Peyer's patch (tissue), 4 donors: Measurements from ENCODE around the gene NMT1. TPM values are rescaled to one million over a fixed set of nuclear protein-coding genes. Genes with fewer than 3 reads are reported as not detected.

ENCODE experiments used
- DNase-seq, 3 donors: peaks; one replicate each; pipeline ENCODE4 v3.0.0-alpha.2; 2017 to 2019
- H3K27ac ChIP-seq, 4 donors: fragments of 200-600 bp; sonication (generic); one replicate each; pipeline ENCODE4 v1.5.1; 2016 to 2019
- H3K27me3 ChIP-seq, 2 donors: fragments of 200-600 bp; sonication (generic); one replicate each; pipeline ENCODE4 v1.5.1; 2019
- H3K36me3 ChIP-seq, 3 donors: fragments of 200-600 bp; sonication (generic); one replicate each; pipeline ENCODE4 v1.5.1; 2016 to 2019
- H3K4me1 ChIP-seq, 4 donors: fragments of 200-600 bp; sonication (generic); one replicate each; pipeline ENCODE4 v1.5.1; 2016 to 2019
- H3K4me3 ChIP-seq, 4 donors: fragments of 200-600 bp; sonication (generic); 1 replicate in 3 of 4; 2 replicates in 1 of 4; pipeline ENCODE4 v1.5.1; 2016 to 2019; ENCODE audit warnings: mild to moderate bottlenecking in 1 of 4
- H3K9me3 ChIP-seq, 4 donors: fragments of 200-600 bp; sonication (generic); one replicate each; pipeline ENCODE4 v1.5.1; 2016 to 2019; ENCODE audit warnings: mild to moderate bottlenecking in 1 of 4
- POLR2A ChIP-seq, 2 donors: fragments of 450-650 bp; IDR thresholded peaks; one replicate each; pipeline ENCODE4 v1.5.1; 2017; ENCODE audit warnings: antibody characterized with exemption in 2 of 2, mild to moderate bottlenecking in 2 of 2, moderate library complexity in 2 of 2
- total RNA-seq, 4 donors: library from RNA; depleted of rRNA; stranded (reverse); fragments of >200 nt; gene quantifications; one replicate each; pipeline ENCODE4 v1.1.0, GENCODE V29; 2016
- TF ChIP-seq, protein P1 (sequence below), 6 experiments: fragments of 450-650 bp in 4 of 6; fragments of 200-600 bp in 2 of 6; sonication (generic) in 1 of 6; IDR thresholded peaks; one replicate each; pipeline ENCODE4 v1.5.1; 2017 to 2019; ENCODE audit warnings: antibody characterized with exemption in 6 of 6, mild to moderate bottlenecking in 3 of 6, moderate library complexity in 1 of 6

Gene NMT1
- total RNA-seq, 4 donors from 2014 or later: 60.9 to 111 (median 77.1) TPM

- no peaks in the 10 kb centered on the region for H3K36me3 ChIP-seq
- TF ChIP-seq, protein P1, sequence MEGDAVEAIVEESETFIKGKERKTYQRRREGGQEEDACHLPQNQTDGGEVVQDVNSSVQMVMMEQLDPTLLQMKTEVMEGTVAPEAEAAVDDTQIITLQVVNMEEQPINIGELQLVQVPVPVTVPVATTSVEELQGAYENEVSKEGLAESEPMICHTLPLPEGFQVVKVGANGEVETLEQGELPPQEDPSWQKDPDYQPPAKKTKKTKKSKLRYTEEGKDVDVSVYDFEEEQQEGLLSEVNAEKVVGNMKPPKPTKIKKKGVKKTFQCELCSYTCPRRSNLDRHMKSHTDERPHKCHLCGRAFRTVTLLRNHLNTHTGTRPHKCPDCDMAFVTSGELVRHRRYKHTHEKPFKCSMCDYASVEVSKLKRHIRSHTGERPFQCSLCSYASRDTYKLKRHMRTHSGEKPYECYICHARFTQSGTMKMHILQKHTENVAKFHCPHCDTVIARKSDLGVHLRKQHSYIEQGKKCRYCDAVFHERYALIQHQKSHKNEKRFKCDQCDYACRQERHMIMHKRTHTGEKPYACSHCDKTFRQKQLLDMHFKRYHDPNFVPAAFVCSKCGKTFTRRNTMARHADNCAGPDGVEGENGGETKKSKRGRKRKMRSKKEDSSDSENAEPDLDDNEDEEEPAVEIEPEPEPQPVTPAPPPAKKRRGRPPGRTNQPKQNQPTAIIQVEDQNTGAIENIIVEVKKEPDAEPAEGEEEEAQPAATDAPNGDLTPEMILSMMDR (IDR thresholded peaks at IDR 0.05): peak in 1 of 6 experiments; percentile 11
- TF ChIP-seq POLR2A (IDR thresholded peaks at IDR 0.05): peak in 1 of 2 donors; percentile 28
- H3K4me3 ChIP-seq: peak overlapping the region; percentile 50 to 83 (median 66)
- no peaks in the 10 kb centered on the region for H3K27me3 ChIP-seq
- H3K27ac ChIP-seq: peak overlapping the region; percentile 88 to 99 (median 96)
- H3K4me1 ChIP-seq: peaks cover 3 to 47% (median 24%) of the 10 kb centered on the region in 4 donors
- H3K9me3 ChIP-seq: no peaks in the 10 kb centered on the region
- peak; percentile 62 to 90 (median 85) for DNase-seq
These were observed 86.6 kb downstream of the NMT1 start for GRCh38 chr17:45147581-45148182.

- peak within 1 kb of the TSS; percentile 65 to 83 (median 72) for H3K4me3 ChIP-seq
- TF ChIP-seq, protein P1 (IDR thresholded peaks at IDR 0.05): peak in 2 of 6 experiments; percentile 3 to 6
- peak; percentile 99 to 100 for TF ChIP-seq POLR2A (IDR thresholded peaks at IDR 0.05)
- H3K4me1 ChIP-seq: peaks cover 3 to 48% (median 24%) of the 10 kb centered on the region in 4 donors
- no peaks in the 10 kb centered on the region for H3K9me3 ChIP-seq
- no peaks in the 10 kb centered on the region for H3K27me3 ChIP-seq
- peak; percentile 99 to 100 (median 99) for DNase-seq
- H3K36me3 ChIP-seq: no peaks in the 10 kb centered on the region
- H3K27ac ChIP-seq: peak within 1 kb of the TSS; percentile 88 to 99 (median 96)
These were observed 87.3 kb downstream of the NMT1 start, which contains the start of gene HEXIM1 for GRCh38 chr17:45148183-45149036. TSS of gene HEXIM1 (plus strand) at chr17:45148475. CDS start at chr17:45149191, 716 bp downstream.

DNA sequence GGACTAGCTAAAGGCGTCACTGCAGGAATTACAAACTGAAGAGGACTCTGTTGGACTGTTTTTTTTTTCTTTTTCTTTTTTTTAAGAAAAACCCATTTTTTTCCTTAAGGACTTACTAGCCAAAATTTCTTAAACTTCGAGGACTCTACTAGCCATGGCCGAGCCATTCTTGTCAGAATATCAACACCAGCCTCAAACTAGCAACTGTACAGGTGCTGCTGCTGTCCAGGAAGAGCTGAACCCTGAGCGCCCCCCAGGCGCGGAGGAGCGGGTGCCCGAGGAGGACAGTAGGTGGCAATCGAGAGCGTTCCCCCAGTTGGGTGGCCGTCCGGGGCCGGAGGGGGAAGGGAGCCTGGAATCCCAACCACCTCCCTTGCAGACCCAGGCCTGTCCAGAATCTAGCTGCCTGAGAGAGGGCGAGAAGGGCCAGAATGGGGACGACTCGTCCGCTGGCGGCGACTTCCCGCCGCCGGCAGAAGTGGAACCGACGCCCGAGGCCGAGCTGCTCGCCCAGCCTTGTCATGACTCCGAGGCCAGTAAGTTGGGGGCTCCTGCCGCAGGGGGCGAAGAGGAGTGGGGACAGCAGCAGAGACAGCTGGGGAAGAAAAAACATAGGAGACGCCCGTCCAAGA, 88.0 kb downstream of the NMT1 start:
- H3K27me3 ChIP-seq: no peaks in the 10 kb centered on the region
- TF ChIP-seq POLR2A (IDR thresholded peaks at IDR 0.05): peak; percentile 14 to 18
- TF ChIP-seq, protein P1 (IDR thresholded peaks at IDR 0.05): peak; percentile 65 to 91 (median 79)
- no peaks in the 10 kb centered on the region for H3K36me3 ChIP-seq
- no peaks in the 10 kb centered on the region for H3K9me3 ChIP-seq
- peak overlapping the region; percentile 87 to 97 (median 92) for H3K27ac ChIP-seq
- peak overlapping the region; percentile 65 to 79 (median 72) for H3K4me3 ChIP-seq
- peaks cover 3 to 47% (median 21%) of the 10 kb centered on the region in 4 donors for H3K4me1 ChIP-seq
- DNase-seq: peak; percentile 84 to 93 (median 89)

DNA sequence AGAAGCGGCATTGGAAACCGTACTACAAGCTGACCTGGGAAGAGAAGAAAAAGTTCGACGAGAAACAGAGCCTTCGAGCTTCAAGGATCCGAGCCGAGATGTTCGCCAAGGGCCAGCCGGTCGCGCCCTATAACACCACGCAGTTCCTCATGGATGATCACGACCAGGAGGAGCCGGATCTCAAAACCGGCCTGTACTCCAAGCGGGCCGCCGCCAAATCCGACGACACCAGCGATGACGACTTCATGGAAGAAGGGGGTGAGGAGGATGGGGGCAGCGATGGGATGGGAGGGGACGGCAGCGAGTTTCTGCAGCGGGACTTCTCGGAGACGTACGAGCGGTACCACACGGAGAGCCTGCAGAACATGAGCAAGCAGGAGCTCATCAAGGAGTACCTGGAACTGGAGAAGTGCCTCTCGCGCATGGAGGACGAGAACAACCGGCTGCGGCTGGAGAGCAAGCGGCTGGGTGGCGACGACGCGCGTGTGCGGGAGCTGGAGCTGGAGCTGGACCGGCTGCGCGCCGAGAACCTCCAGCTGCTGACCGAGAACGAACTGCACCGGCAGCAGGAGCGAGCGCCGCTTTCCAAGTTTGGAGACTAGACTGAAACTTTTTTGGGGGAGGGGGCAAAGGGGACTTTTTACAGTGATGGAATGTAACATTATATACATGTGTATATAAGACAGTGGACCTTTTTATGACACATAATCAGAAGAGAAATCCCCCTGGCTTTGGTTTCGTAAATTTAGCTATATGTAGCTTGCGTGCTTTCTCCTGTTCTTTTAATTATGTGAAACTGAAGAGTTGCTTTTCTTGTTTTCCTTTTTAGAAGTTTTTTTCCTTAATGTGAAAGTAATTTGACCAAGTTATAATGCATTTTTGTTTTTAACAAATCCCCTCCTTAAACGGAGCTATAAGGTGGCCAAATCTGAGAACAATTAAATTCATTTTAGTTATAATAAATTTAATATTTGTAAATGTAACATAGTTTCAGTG, 88.8 kb downstream of the NMT1 start:
- Histone ChIP-seq H3K4me1 (peaks cover 2 to 39% (median 13%) of the 10 kb centered on the region in 4 donors), H3K27ac (peak overlapping the region; percentile 87 to 97 (median 92)), H3K9me3 (no peaks in the 10 kb centered on the region), H3K36me3 (no peaks in the 10 kb centered on the region), H3K4me3 (peak overlapping the region; percentile 65 to 79 (median 72)), H3K27me3 (no peaks in the 10 kb centered on the region)
- peak; percentile 66 to 83 (median 79) for DNase-seq
- TF ChIP-seq POLR2A (IDR thresholded peaks at IDR 0.05): peak in 1 of 2 donors; percentile 5
- TF ChIP-seq, protein P1 (IDR thresholded peaks at IDR 0.05): no peak
